ENCODE results near the gene BABAM2. TPM values are rescaled to one million over a fixed set of nuclear protein-coding genes. Genes with fewer than 3 reads are reported as not detected.

BABAM2 gene
- total and polyA plus RNA-seq, 10 of the 15 experiments (the other 5 are each of a cell fraction or from before 2014, with no cell fraction given), result 30.7 to 59.9 (median 44.5) TPM

DNA sequence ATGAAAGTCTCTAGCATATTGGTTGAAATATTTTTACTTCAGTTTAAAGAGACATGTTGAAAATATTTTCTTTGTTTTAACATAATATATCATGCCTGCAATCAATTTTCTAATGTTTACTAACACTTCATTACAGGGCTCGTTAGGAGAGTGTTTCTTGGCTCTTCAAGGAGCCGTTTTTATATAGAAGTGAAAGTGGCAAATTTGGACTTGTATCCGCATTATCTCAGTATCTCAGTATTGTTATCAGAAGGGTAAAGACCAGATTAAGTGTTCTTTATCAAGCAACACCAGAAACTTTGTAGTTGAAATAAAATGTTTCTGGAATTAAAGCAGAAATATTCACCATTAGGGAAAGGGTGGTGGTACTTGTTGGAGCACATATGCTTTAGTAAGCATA lies 97.8 kb downstream of the BABAM2 start (continued):
- TF ChIP-seq, protein P1, sequence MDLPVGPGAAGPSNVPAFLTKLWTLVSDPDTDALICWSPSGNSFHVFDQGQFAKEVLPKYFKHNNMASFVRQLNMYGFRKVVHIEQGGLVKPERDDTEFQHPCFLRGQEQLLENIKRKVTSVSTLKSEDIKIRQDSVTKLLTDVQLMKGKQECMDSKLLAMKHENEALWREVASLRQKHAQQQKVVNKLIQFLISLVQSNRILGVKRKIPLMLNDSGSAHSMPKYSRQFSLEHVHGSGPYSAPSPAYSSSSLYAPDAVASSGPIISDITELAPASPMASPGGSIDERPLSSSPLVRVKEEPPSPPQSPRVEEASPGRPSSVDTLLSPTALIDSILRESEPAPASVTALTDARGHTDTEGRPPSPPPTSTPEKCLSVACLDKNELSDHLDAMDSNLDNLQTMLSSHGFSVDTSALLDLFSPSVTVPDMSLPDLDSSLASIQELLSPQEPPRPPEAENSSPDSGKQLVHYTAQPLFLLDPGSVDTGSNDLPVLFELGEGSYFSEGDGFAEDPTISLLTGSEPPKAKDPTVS (IDR thresholded peaks at IDR 0.05; ENCODE audit: low read depth, low read length), result no peak
- TF ChIP-seq ZNF384 (IDR thresholded peaks at IDR 0.05; ENCODE audit: borderline replicate concordance, low read depth, low read length) (no peak), KLF5 (IDR thresholded peaks at IDR 0.05; ENCODE audit: partially characterized antibody) (no peak)

DNA sequence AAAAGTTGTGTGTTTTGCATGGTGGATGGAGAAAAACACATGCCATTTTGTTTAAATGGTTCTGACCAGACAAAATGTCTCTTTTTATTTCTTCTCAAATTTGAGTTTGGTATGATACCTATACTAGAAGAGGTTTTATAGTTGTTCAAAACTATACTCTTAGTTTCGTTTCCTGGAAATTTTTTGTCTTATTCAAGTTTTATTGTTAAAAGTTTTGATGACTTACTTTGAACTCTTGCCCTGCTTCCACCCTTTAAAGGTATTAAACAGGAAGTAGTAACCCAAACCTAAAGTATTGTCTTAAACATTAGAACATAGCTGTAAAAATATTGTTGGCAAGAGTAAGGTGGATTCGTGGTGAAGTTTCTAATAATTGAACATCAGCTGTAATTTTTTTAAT lies 98.2 kb downstream of the BABAM2 start:
- no TSS peak for BruUV-seq (replicated peaks)
- 94% methylated on average over 2 of the region's 2 CpGs for WGBS (ENCODE audit: insufficient coverage, insufficient replicate concordance, low lambda C conversion rate, missing lambda C conversion rate)
- no peaks in the 10 kb centered on the region for H3K27me3 ChIP-seq (replicated peaks in 1 of 2; ENCODE audit: control insufficient read depth in 2 of 2, insufficient read depth in 2 of 2, low read length in 1 of 2)
- intact Hi-C loops (cut with micrococcal nuclease; ENCODE audit: unreplicated experiment), result no loop called here
- CTCF ChIA-PET, result interaction anchor here (1.0 kb wide), 1 partner anchor 11 kb away, joined by 3 read pairs; no protein-coding TSS in a partner anchor
- FAIRE-seq, result no peak
- RAD21 ChIA-PET (ENCODE audit: unreplicated experiment), result no interaction called here
- H3K9me3 ChIP-seq (replicated peaks; ENCODE audit: control insufficient read depth, insufficient read depth, low read length), result no peaks in the 10 kb centered on the region; the same call in 1 of the 3 replicates
- no peak overlapping the region for H3K4me3 ChIP-seq
- DNase-seq (ENCODE audit: low read depth, low spot score), result no peak
- no peaks in the 10 kb centered on the region for H3K79me2 ChIP-seq (ENCODE audit: control insufficient read depth, insufficient read depth, low read length)
- H3K27ac ChIP-seq (ENCODE audit: control insufficient read depth, insufficient read depth), result no peak overlapping the region
- H3K9ac ChIP-seq (ENCODE audit: control insufficient read depth, insufficient read depth, low read length), result no peak overlapping the region
- no peak for ATAC-seq
- H3K36me3 ChIP-seq (ENCODE audit: control insufficient read depth in 2 of 2, insufficient read depth in 2 of 2, low read length in 1 of 2), result 0 out of 4 replicates have a peak, but pooled peaks cover 0 to 3% of the 10 kb centered on the region in 2 experiments
- POLR2A ChIA-PET, result no interaction called here
- in situ Hi-C loops (cut with MboI), result no loop called here
- H4K20me1 ChIP-seq (ENCODE audit: control insufficient read depth, insufficient read depth), result no peaks in the 10 kb centered on the region
- H2AFZ ChIP-seq (ENCODE audit: control insufficient read depth, low read depth, low read length), result no peak overlapping the region
- H3K4me1 ChIP-seq (ENCODE audit: control insufficient read depth, insufficient read depth, low read length), result no peaks in the 10 kb centered on the region
- SMC1A ChIA-PET (ENCODE audit: uncharacterized antibody, unreplicated experiment), result interaction anchor here (0.8 to 1.3 kb wide), 2 partner anchors 16 to 56 kb away, joined by 3 read pairs; no protein-coding TSS in a partner anchor
- H3K4me2 ChIP-seq (ENCODE audit: control insufficient read depth, insufficient read depth), result no peak overlapping the region
- TF ChIP-seq IKZF1 (conservative IDR thresholded peaks at IDR 0.05) (no peak), RB1 (IDR thresholded peaks at IDR 0.05; ENCODE audit: borderline replicate concordance) (no peak), PML (IDR thresholded peaks at IDR 0.05; ENCODE audit: low read length) (no peak), SMAD5 (IDR thresholded peaks at IDR 0.05; ENCODE audit: low read depth) (no peak)
- TF ChIP-seq, protein P2, sequence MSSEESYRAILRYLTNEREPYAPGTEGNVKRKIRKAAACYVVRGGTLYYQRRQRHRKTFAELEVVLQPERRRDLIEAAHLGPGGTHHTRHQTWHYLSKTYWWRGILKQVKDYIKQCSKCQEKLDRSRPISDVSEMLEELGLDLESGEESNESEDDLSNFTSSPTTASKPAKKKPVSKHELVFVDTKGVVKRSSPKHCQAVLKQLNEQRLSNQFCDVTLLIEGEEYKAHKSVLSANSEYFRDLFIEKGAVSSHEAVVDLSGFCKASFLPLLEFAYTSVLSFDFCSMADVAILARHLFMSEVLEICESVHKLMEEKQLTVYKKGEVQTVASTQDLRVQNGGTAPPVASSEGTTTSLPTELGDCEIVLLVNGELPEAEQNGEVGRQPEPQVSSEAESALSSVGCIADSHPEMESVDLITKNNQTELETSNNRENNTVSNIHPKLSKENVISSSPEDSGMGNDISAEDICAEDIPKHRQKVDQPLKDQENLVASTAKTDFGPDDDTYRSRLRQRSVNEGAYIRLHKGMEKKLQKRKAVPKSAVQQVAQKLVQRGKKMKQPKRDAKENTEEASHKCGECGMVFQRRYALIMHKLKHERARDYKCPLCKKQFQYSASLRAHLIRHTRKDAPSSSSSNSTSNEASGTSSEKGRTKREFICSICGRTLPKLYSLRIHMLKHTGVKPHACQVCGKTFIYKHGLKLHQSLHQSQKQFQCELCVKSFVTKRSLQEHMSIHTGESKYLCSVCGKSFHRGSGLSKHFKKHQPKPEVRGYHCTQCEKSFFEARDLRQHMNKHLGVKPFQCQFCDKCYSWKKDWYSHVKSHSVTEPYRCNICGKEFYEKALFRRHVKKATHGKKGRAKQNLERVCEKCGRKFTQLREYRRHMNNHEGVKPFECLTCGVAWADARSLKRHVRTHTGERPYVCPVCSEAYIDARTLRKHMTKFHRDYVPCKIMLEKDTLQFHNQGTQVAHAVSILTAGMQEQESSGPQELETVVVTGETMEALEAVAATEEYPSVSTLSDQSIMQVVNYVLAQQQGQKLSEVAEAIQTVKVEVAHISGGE (CRISPR knock-in tag; IDR thresholded peaks at IDR 0.05), result no peak
- TF ChIP-seq, protein P3, sequence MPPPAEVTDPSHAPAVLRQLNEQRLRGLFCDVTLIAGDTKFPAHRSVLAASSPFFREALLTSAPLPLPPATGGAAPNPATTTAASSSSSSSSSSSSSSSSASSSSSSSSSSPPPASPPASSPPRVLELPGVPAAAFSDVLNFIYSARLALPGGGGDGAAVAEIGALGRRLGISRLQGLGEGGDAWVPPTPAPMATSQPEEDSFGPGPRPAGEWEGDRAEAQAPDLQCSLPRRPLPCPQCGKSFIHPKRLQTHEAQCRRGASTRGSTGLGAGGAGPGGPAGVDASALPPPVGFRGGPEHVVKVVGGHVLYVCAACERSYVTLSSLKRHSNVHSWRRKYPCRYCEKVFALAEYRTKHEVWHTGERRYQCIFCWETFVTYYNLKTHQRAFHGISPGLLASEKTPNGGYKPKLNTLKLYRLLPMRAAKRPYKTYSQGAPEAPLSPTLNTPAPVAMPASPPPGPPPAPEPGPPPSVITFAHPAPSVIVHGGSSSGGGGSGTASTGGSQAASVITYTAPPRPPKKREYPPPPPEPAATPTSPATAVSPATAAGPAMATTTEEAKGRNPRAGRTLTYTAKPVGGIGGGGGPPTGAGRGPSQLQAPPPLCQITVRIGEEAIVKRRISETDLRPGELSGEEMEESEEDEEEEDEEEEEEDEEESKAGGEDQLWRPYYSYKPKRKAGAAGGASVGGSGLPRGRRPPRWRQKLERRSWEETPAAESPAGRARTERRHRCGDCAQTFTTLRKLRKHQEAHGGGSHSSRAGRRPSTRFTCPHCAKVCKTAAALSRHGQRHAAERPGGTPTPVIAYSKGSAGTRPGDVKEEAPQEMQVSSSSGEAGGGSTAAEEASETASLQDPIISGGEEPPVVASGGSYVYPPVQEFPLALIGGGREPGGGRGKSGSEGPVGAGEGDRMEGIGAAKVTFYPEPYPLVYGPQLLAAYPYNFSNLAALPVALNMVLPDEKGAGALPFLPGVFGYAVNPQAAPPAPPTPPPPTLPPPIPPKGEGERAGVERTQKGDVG (CRISPR knock-in tag; IDR thresholded peaks at IDR 0.05), result no peak
